ENCODE data around the gene KRT4. TPM values are rescaled to one million over a fixed set of nuclear protein-coding genes. Genes with fewer than 3 reads are reported as not detected.
"Not testable (repeated sequence)": the region's sequence is repeated elsewhere in the genome, so short reads cannot be mapped to it uniquely, and the experiment has no call there.

The KRT4 gene
- total RNA-seq (2014; rRNA removed; shearing (Covaris generic)), result not detected in 2 replicates

DNA sequence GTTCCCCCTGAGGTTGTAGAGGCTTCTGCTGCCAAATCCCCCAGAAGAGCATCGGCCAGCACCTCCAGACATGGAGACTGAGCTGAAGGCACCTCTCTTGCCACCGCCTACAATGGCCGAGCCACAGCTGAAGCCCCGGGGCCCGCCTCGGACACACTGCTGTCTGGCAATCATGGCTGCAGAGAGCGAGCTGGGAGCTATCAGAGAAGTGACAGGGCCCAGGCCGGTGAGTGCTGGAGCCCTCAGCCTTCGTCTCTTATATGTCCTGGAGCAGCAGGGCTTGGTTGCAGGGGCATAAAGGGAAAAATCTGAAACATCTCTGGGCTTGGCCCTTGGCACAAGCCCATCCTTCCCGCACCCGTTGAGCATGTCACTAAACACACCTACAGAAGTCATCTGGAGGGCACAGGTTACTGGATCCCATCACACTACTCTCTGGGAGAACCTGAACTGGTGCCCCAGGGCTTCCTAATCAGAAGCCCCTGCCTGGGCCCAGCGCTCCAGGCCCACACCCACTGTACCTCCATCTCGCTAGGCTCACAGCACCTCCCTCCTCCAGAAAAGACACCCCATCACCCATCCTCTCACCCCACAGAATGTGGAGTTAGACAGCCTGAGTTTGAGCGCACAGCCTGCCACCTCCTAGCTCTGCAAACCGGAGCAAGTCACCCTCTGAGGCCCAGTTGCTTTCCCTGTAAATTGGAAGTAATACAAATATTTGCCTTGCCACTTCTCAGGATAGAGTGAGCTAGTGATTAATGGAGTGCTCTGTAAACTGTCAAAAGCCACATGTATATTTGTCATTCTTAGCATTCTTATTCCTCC, at the start of gene KRT4:
Gene KRT4, minus strand, starts transcription at position 232 of the 825 bp plus-strand sequence. Its CDS starts 58 bp downstream, at position 174.
- DNase-seq (ENCODE audit: low read depth), result peak; percentile 24

DNA sequence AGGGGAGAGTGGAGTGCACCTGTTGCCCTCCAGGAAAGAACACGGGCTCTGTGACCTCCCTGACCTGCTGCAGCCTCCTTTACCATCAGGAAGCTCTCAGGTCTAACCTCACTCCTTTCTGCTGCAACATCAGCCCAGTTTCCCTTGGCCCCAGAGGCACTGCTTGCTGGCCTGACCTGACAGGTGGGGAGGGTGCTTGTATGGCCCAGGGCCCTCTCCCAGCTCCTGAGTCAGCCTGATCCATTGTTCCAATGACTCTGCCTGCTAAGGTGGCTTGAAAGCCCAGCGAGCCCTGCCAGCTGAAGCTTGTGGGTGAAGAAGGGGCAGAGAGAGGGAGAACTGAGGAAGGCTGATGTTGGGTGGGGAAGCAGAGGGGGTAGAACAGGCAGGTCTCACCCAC, 48.1 kb upstream of the KRT4 start:
- no peak for DNase-seq (ENCODE audit: low read depth)

DNA sequence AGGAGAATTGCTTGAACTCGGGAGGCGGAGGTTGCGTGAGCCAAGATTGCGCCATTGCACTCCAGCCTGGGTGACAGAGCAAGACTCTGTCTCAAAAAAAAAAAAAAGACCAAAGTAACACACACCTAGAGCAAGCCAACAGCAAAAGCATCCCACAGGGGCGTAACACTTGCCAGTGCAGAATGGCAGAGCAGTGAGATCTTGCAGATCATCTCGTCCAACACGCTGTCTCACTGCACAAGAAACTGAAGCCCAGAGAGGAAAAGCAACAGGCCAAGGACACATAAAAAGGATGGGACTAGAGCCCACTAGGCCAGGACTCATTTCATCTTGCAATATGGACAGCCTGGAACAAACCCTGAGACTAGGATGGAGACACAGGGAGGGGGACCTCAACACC, 47.6 kb upstream of the KRT4 start:
- no peak for DNase-seq (ENCODE audit: low read depth)

DNA sequence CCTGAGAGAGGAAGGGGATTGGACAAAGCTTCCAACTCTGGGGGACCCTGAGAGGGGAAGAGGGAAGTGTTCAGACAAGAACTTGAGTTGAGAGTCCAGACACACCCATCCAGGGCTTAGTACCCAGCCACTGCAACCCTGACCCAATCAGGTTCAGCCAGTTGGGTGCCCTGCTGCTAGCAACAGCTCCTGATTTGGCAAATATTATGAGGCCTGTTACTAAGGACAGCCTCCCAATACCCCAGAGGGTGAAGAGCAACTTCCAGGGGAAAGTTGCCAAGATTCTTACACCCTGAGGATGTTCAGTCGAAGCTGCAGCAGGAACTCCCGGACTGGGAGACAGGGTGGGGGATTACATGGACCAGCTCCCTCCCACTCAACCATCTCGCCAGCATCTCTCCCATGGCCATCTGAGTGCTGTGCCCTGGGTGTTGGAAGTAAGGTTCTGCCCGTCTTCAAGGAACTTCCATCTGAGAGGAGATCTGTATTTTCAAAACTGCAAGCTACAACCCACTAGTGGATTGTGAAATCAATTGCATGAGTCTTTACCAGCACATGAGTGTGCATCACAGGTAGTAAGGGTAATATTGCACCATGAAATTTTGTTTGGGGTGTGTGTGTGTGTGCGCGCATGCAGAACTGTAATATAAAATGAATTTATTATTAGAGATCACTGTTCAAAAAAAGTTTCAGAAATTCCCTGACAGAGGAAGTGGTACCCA, 46.3 kb upstream of the KRT4 start:
- peak; percentile 66 for DNase-seq (ENCODE audit: low read depth)

DNA sequence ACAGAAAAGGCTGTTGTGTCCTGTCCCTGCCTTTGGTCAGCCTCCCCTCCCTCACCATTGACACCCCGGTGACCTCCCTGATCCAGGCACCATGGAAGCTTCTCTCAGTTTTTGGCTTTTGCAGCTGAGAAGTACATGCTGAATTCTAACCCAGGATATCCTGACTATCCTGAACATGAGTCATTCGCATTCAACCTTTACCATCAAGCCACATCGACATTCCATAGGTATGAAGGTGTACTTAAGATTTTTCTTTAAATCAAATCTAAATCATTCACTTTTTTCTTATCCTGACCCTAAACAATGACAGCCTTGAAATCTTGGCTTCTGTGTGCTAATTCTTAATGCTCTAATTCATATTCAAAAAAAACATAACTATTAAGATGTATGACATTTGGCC, 43.6 kb upstream of the KRT4 start:
- no peak for DNase-seq (ENCODE audit: low read depth)

DNA sequence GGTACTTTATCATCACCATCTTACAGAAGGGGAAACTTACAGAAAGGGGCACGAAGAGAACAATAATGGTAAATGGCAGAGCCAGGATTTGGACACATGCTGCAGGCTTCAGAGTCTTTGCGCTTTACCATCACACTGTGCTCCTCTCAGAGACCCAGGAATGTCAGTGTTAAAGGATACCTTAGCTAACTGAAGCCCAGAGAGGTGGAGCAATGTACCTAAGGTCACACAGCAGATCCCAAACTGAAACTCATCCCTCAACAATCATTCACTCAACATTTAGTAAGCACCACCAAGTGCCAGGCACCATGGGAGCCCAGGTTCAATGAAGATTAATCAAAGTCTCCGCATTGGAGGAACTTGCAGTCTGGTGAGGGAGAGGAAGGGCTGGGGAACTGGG, 42.9 kb upstream of the KRT4 start:
- no peak for DNase-seq (ENCODE audit: low read depth)

DNA sequence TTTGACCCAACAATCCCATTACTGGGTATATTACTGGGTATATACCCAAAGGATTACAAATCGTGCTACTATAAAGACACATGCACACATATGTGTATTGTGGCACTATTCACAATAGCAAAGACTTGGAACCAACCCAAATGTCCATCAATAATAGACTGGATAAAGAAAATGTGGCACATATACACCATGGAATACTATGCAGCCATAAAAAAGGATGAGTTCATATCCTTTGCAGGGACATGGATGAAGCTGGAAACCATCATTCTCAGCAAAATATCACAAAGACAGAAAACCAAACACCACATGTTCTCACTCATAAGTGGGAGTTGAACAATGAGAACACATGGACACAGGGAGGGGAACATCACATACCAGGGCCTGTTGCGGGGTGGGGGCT, 42.2 kb upstream of the KRT4 start:
- not testable (repeated sequence) for DNase-seq (ENCODE audit: low read depth)

DNA sequence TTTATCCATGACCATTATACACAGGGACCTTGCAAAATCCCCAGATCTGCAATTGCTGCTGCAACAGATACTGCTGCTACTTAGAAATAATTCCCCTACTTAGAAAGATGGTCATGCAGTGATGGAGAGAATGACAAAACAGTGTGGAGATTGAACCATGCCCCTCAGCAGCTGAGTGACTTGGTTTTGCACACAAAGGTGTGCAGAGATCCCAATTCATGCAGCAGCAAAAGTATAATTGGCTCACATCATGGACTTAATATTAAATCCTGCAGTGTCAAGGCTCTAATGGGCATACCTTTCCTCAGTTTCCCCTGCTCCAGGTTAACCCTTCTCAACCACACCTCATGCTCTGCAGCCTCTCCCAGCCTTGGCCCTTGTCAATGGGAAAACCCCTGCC, 37.9 kb upstream of the KRT4 start:
- DNase-seq (ENCODE audit: low read depth), result no peak

DNA sequence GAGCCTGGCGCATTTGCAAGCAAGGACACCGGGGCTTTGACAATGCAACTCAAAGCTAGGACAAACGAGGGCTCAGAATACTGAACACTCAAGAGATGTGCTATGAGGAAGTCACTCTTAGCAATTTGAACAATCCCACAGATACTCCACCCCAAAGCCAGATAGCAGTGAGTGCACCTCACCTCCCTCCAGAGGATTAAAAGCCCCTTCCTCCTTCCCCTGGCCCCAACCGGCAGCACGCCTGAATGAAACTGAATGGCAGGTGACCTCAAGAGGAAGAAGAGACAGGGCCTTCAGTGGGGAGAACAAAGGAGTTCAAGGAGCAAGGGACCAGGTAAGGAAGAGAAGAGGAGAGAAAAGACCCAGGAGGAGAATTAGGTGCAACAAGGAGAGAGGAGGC, 36.8 kb upstream of the KRT4 start:
- DNase-seq (ENCODE audit: low read depth), result no peak

DNA sequence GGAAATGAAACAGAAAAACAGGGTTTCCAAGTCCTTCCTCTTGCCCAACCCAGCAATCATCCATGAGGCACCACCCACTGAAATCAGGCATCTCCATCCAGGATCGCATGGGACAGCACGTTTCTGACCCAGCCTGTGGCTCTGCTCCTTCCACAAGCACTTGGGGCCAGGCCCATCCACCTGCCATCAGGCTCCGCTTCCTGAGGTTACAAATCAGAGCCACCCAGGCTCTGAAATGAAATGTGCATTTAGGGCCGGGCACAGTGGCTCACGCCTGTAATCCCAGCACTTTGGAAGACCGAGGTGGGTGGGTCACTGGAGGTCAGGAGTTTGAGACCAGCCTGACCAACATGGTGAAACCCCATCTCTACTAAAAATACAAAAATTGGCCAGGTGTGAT, 35.6 kb upstream of the KRT4 start:
- no peak for DNase-seq (ENCODE audit: low read depth)

DNA sequence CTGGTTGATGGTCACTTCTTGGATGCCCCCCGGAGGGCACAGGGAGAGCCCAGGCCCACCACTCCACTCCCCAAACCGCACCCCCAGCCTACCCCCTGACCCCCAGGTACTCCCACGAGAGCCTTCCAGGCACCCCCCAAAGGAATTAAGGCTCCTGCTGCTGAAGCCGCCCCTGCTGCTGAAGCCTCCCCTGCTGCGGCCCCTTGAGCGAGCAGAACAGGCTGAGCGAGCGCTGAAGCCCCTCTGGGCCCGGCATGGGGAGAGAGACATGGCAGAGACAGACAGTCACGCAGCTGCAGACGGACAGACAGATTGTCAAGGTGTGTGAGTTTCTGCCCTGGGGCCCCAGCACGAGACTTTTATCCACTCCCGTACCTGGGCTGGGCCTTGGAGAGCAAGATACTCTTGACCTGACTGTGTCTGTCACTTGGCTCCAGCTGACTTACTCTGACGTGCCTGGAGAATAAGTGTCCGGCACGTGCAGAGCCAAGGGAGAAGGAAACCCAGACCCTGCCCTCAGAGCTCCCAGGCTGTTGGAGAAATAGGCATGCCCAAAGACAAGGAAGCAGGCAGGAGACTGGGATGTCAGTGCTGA, 34.8 kb upstream of the KRT4 start, which contains the start of gene KRT78:
Gene KRT78, minus strand, starts transcription at position 334 of the 595 bp plus-strand sequence. Its CDS starts 64 bp downstream, at position 270.
- DNase-seq (ENCODE audit: low read depth), result no peak

DNA sequence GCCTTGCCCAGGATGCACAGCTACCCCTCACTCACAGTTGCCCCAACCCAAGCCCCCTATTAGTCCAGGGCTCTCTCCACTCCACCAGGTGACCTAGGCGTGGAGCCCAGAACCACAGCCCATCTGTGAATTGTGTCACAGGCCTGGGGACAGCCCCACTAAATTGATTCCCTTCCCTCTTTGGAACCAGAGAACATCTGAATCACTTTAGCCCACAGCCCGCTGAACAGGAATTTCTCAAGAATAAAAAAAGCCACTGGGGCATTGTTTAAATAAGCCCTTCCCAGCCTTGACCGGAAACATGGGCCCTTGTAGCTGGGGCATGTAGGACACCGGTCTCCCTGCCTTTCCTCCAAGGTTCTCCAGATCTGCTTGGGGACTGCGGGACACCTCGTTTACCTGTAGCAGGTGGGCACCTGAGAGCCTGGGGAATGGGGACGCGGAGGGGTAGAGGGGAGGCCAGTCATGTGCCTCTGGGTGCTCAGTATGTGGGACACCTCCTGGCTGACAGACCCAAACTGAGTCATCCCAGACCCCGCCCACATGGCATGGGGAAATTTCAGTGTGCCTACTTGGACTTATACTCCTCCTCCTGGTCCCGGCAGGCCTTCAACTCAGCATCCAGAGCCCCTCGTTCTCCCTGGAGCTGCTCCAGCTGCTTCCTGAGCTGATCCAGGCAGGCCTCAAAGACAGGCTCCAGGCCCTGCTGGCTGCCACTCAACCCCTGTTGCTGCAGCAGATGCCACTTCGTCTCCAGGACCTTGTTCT, 33.6 kb upstream of the KRT4 start:
- DNase-seq (ENCODE audit: low read depth), result peak; percentile 91

DNA sequence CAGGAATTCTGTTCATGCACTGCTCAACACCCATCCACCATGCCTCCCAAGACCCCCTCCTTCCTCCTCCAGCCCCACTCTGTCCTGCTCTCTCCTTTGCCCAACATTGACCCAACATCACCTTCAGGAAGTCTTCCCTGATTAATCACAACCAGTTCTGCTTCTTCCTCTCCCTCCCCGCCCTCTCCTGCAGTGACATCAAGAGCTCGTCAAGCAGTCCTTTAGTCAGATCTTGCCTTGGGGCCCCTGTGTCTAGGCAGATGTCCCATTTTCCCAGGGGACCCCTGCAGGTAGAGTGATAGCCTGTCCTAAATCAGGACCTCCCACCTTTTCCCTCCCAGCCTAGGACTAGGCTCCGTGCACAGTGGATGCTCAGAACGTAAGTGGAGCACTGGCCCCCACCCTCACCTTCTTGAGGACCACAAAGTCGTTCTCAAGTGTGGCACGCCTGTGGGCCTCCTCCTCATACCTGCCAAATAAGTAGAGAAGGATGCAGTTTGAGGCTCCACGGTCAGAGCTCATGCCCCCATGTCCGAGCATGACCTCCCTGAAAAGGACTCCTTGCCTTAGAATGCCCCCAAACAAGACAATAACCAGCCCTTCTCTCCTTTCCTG, 32.5 kb upstream of the KRT4 start:
- no peak for DNase-seq (ENCODE audit: low read depth)

DNA sequence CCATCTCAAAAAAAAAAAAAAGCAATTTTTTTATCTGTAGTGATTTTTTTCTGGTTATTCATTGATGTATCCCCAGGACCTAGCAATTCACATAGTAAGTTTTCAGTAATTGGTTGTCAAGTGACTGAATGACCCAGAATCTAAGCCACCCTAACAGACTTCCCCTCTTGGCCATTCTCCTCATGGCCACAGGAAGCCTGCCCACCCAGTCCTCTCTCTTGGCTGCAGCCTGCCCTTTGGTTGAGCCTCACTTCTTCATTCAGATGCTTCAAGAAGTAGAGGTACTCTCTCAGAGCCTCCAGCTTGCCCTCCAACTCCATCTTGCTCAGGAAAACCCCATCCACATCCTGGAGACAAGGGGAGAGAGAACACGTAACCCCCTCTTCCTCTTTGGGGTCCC, 32.0 kb upstream of the KRT4 start:
- no peak for DNase-seq (ENCODE audit: low read depth)

DNA sequence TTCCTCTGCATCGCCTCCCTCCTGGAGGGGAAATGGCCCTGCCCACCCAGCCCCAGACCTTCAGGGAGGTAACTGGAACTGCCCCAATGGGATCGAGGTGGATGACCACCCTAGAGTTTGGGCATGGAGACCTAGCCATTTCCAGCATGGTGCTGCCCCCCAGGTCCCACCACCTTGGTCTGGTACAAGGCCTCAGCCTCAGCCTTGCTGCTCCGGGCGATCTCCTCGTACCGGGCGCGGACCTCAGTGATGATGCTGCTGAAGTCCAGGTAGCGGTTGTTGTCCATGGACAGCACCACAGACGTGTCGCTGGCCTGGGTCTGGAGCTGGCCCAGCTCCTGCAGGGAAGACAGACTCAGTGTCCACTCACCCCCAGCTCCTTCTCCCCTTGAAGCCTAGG, 30.5 kb upstream of the KRT4 start:
- DNase-seq (ENCODE audit: low read depth), result no peak

DNA sequence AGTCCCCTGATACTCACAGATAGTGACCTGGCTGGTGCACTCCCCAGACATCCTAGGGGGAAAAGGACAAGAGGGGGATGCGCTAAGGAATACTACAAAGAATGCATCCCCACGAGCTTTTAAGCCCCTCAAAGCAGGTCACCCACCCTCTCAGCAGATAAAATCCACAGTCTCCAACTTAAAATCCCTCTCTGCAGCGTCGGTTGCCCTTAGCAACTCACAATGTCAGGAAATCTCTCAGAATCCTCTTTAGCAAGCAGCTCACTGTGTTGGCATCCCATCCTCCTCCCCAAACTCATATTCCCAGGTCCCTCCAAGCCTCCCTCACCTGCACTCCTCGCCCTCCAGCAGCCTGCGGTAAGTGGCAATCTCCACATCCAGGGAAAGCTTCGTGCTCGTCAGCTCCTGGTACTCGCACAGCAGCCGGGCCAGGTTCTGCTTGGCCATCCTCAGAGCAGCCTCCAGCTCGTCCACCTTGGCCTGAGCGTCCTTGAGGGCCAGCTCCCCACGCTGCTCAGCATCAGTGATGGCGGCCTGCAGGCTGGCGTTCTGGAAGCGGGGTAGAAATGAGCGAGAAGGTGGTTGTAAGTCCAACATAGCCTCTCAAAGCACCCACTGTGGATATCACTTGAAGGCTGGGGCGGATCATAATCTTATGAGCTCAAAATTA, 25.7 kb upstream of the KRT4 start:
- DNase-seq (ENCODE audit: low read depth), result no peak

DNA sequence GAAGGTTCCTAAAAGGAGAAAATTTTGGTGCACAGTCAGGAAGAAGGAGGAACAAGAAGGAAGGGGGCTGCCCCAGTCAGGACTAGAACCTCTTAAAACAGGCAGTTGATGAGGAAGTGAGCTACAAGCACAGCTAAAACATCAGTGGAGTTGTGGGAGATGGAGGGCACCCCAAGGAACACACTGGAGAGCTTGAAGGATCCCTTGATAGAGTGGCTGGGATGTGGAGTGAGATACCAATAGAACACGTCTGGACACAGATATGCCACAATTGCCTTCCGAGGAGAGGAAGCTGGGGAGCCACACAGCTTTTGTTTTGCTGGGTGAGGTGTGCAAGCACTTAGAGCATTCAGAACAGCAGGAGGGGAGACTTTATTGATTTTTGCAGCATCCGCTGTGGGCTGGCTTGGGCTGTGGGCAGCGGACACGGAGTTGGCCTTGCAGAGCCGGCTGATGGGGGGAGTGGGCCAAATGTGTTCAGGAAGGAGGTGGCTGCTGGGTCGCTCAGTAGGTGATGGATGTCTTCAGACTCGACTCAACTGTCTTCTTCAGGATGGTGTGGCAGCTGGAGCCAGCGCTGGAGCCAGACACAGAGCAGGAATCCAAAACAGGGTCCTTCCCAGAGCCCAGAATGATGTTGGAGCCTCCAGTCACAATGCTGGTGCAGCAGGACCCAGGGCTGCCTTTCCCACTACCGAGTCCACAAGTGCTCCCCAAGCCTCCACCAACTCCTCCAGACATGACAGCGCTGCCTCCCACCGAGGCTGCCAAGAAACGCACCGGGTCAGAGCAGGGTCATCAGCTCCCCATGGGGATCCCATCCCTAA, 24.9 kb upstream of the KRT4 start:
- DNase-seq (ENCODE audit: low read depth), result no peak

DNA sequence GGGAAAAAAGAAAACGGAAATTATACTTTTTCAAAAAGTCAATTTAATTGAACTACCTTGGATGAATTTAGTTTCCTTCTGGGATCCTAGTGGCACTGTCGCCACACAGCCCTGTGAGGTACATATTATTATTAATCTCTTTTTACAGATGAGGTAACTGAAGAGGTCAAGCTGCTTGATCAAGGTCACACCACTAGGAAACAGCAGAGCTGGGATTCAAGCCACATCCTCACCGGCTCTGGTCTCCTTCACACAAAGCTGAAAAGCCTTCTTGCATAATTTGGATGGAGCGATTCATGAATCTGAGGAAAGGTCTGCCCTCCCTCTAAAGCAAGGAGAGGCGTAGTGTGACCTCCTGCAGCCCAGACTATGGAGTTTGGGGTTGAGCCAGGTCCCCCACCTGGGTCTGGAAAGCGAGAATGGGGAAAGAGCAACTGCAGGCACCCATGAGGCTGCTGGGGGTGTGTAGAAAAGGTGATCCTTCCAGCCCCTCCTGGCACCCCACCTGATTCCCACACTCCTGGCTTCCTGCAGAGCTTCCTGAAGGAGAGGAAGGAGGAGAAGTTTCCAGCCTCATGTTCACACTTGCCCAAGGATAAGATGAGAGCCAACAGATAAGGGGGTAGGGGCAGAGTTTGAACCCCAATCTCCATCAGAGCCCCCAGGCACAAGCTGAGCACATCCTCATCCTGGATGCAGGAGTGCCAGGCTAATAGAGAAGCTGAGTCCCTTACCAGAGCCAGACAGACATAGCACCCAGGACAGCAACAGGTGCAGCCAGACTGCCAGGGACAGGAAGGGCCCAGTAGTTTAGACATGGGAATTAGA, 24.1 kb upstream of the KRT4 start:
- DNase-seq (ENCODE audit: low read depth), result peak; percentile 34

DNA sequence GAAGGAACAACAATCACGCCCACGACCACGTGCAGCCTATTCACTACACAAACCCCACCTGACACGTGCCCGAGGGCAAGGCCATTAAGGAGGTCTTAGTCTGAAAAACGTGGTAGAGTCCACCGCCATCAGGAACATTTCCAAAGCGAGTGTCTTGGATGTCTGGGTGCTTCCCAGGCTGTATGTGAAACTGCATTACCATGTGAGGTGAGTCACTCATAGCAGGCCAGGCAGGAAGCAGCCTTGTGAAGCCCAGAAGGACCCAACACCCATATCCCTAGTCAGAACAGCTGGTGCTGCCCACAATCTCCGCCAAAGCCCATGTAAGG, 23.5 kb upstream of the KRT4 start:
- peak; percentile 82 for DNase-seq (ENCODE audit: low read depth)
